Endothelial cell of umbilical vein (primary cell): ENCODE measurements around the gene SH3D21. TPM values are rescaled to one million over a fixed set of nuclear protein-coding genes. Genes with fewer than 3 reads are reported as not detected.

ENCODE experiments used
- BruUV-seq: library from RNA; stranded (reverse); fragments of 400-500 nt; replicated peaks from 2 replicates; lab custom pipeline; 2021; lab: Mats Ljungman, UMichigan
- CTCF ChIA-PET: fragments of 300-600, 350-600 bp; sonication (Branson Sonifier 250); formaldehyde crosslinking; loops from one replicate; lab custom pipeline; 2021; ENCODE audit warnings: antibody characterized with exemption, inconsistent platforms; lab: Charles Lee
- POLR2A ChIA-PET: fragments of 300-600, 350-600 bp; sonication (Branson Sonifier 250); formaldehyde crosslinking; loops from one replicate; lab custom pipeline; 2021; ENCODE audit warnings: antibody characterized with exemption, inconsistent platforms; lab: Charles Lee
- DNase-seq: peaks from one replicate; pipeline ENCODE4 v3.0.0-alpha.2; 2011; ENCODE audit warnings: low read depth, low spot score
- FAIRE-seq: peaks from 2 replicates; lab custom pipeline; 2011; peaks lifted over from hg19 to GRCh38; lab: Jason Lieb, UNC
- H2AFZ ChIP-seq: 2 replicates; pipeline ENCODE4 v1.6.0; 2012; ENCODE audit warnings: low read depth, low read length, control low read depth, inconsistent platforms
- H3K27ac ChIP-seq: 2 replicates; pipeline ENCODE4 v1.5.1; 2011; ENCODE audit warnings: low read depth, mild to moderate bottlenecking, control low read depth, low read length, moderate library complexity; ENCODE audit not compliant: insufficient read depth
- H3K27me3 ChIP-seq, 2 experiments: 2 replicates each; pipeline versions ENCODE4 v1.6.0 to v1.6.1; 2011; ENCODE audit warnings: low read length in 2 of 2, mixed read lengths in 1 of 2; ENCODE audit not compliant: control insufficient read depth in 2 of 2, insufficient read depth in 2 of 2
- H3K36me3 ChIP-seq, 2 experiments: 2 replicates in 1 of 2; 3 replicates in 1 of 2; pipeline ENCODE4 v1.5.1; 2011; ENCODE audit warnings: low read length in 2 of 2, mild to moderate bottlenecking in 1 of 2, moderate library complexity in 1 of 2; ENCODE audit not compliant: control insufficient read depth in 2 of 2, insufficient read depth in 2 of 2; ENCODE audit errors: extremely low read depth in 1 of 2
- H3K4me1 ChIP-seq: 3 replicates; pipeline ENCODE4 v1.5.1; 2011; ENCODE audit warnings: mild to moderate bottlenecking, low read length; ENCODE audit not compliant: control insufficient read depth, insufficient read depth; ENCODE audit errors: extremely low read depth
- H3K4me2 ChIP-seq: 2 replicates; pipeline ENCODE4 v1.6.1; 2011; ENCODE audit warnings: low read length, control low read depth, mixed read lengths; ENCODE audit not compliant: insufficient read depth
- H3K4me3 ChIP-seq, 3 experiments: fragments of 200-600 bp in 1 of 3; sonication (generic), shearing (Covaris generic) in 1 of 3; replicated peaks in 1 of 3; 2 replicates each; pipeline ENCODE4 v1.5.1; 2011 to 2016; ENCODE audit warnings: control low read depth in 3 of 3, low read length in 3 of 3, mild to moderate bottlenecking in 2 of 3, inconsistent platforms in 1 of 3, low read depth in 1 of 3, moderate library complexity in 1 of 3; ENCODE audit not compliant: insufficient read depth in 1 of 3
- H3K79me2 ChIP-seq: 2 replicates; pipeline ENCODE4 v1.6.0; 2012; ENCODE audit warnings: low read length, inconsistent platforms; ENCODE audit not compliant: control insufficient read depth, insufficient read depth
- H3K9ac ChIP-seq: replicated peaks from 2 replicates; pipeline ENCODE3; 2011; ENCODE audit warnings: low read length, control low read depth; ENCODE audit not compliant: insufficient read depth; ENCODE audit errors: extremely low read depth
- H3K9me1 ChIP-seq: replicated peaks from 3 replicates; pipeline ENCODE4 v1.6.0; 2011; ENCODE audit warnings: mild to moderate bottlenecking, low read length; ENCODE audit not compliant: control insufficient read depth, insufficient read depth; ENCODE audit errors: extremely low read depth
- H3K9me3 ChIP-seq: replicated peaks from 2 replicates; pipeline ENCODE4 v1.5.1; 2012; ENCODE audit warnings: low read length, inconsistent platforms; ENCODE audit not compliant: control insufficient read depth, insufficient read depth
- H4K20me1 ChIP-seq: replicated peaks from 2 replicates; pipeline ENCODE3; 2011; ENCODE audit warnings: mild to moderate bottlenecking, low read length; ENCODE audit not compliant: control insufficient read depth, insufficient read depth; ENCODE audit errors: extremely low read depth
- CTCF ChIP-seq, 2 donors: IDR thresholded peaks; 1 replicate in 1 of 2; 2 replicates in 1 of 2; pipeline ENCODE4 v1.5.1; 2011; ENCODE audit warnings: low read length in 2 of 2, mild to moderate bottlenecking in 2 of 2, moderate library complexity in 2 of 2, control low read depth in 1 of 2, inconsistent platforms in 1 of 2, low read depth in 1 of 2; ENCODE audit not compliant: insufficient read depth in 1 of 2; ENCODE audit errors: extremely low read depth in 1 of 2
- EZH2 ChIP-seq: IDR thresholded peaks from 2 replicates; pipeline ENCODE4 v1.6.1; 2012; ENCODE audit warnings: borderline replicate concordance, low read depth, mild to moderate bottlenecking, moderate library complexity, low read length, inconsistent platforms; ENCODE audit not compliant: severe bottlenecking
- FOS ChIP-seq: IDR thresholded peaks from 2 replicates; pipeline ENCODE4 v1.6.1; 2011; ENCODE audit warnings: mild to moderate bottlenecking, low read length, moderate library complexity, borderline replicate concordance; ENCODE audit not compliant: insufficient read depth
- GATA2 ChIP-seq: IDR thresholded peaks from 2 replicates; pipeline ENCODE4 v1.7.0; 2011; ENCODE audit warnings: low read depth, mild to moderate bottlenecking, moderate library complexity, mixed read lengths, low read length; ENCODE audit not compliant: insufficient read length, insufficient read depth
- JUN ChIP-seq: IDR thresholded peaks from 2 replicates; pipeline ENCODE4 v1.6.1; 2011; ENCODE audit warnings: borderline replicate concordance, low read depth; ENCODE audit not compliant: insufficient read length, insufficient read depth
- MAX ChIP-seq: IDR thresholded peaks from 2 replicates; pipeline ENCODE4 v1.6.1; 2011; ENCODE audit not compliant: insufficient read depth, insufficient read length
- MYC ChIP-seq: IDR thresholded peaks from one replicate; pipeline ENCODE4 v1.6.1; 2011; ENCODE audit warnings: mild to moderate bottlenecking, low read depth, low read length
- POLR2A ChIP-seq: IDR thresholded peaks from 2 replicates; pipeline ENCODE4 v1.6.1; 2012; ENCODE audit warnings: low read depth, mild to moderate bottlenecking, control low read depth, low read length
- POLR2AphosphoS5 ChIP-seq: IDR thresholded peaks from 2 replicates; pipeline ENCODE4 v1.6.1; 2012; ENCODE audit warnings: low read depth, mild to moderate bottlenecking, control low read depth, low read length, moderate library complexity; ENCODE audit not compliant: insufficient read depth
- dilution Hi-C: fragments of 300-500 bp; cut with MboI; formaldehyde crosslinking; loops from one replicate; pipeline ENCODE4 v1.15.0; 2019; ENCODE audit warnings: low sequenced_read_pairs; ENCODE audit not compliant: extremely low pct_ligation_motif_present
- intact Hi-C: fragments of 100-400 bp; cut with micrococcal nuclease; formaldehyde crosslinking; loops from one replicate; pipeline ENCODE4 v1.10.0; 2022
- polyA plus RNA-seq, 4 experiments: library from polyadenylated mRNA; depleted of rRNA in 3 of 4; stranded (reverse) in 3 of 4; unstranded in 1 of 4; fragments of >200 nt; gene quantifications; 2 replicates each; pipeline versions ENCODE4 v1.2.1 to v1.2.3, GENCODE V29; 2011 to 2012; ENCODE audit warnings: missing spikeins in 1 of 4
- total RNA-seq: library from RNA; stranded (reverse); gene quantifications from 2 replicates; pipeline ENCODE4 v1.2.3, GENCODE V29; 2021

Gene SH3D21
- total and polyA plus RNA-seq, 2 donors (not counting 3 experiments of a cell fraction or from before 2014, with no cell fraction given), result 1.8 to 7.2 TPM

GRCh38 chr1:36355811-36356210, 49.6 kb downstream of the SH3D21 start:
- Histone ChIP-seq H3K9me1 (no peaks in the 10 kb centered on the region), H3K4me1 (peaks cover 30% of the 10 kb centered on the region), H3K4me3 (no peak overlapping the region), H3K9ac (no peak overlapping the region), H3K27ac (no peak overlapping the region), H2AFZ (no peak overlapping the region), H4K20me1 (no peaks in the 10 kb centered on the region), H3K36me3 (peaks cover 4 to 25% of the 10 kb centered on the region in 2 experiments), H3K27me3 (no peaks in the 10 kb centered on the region), H3K79me2 (no peaks in the 10 kb centered on the region), H3K4me2 (no peak overlapping the region), H3K9me3 (no peaks in the 10 kb centered on the region)
- no peak for FAIRE-seq
- ChIA-PET CTCF (interaction anchor here (1.3 to 1.8 kb wide), 3 partner anchors 10 to 13 kb away, joined by 4 to 8 read pairs (median 7); no protein-coding TSS in a partner anchor), POLR2A (no interaction called here)
- dilution Hi-C loops (no loop called here), intact Hi-C loops (no loop called here)
- no peak for TF ChIP-seq JUN
- TF ChIP-seq POLR2A, result no peak
- no peak for TF ChIP-seq POLR2AphosphoS5
- TF ChIP-seq MYC, result no peak
- no peak for TF ChIP-seq EZH2
- TF ChIP-seq CTCF (IDR thresholded peaks at IDR 0.05; ENCODE audit: extremely low read depth in 1 of 2, insufficient read depth in 1 of 2, low read depth in 1 of 2, low read length in 2 of 2), result no peak
- TF ChIP-seq GATA2, result no peak
- no peak for TF ChIP-seq MAX
- no peak for TF ChIP-seq FOS
- BruUV-seq, result no TSS peak
- DNase-seq, result no peak
